Prostate gland (tissue), 2 donors: ENCODE measurements around the gene RIPOR2. TPM values are rescaled to one million over a fixed set of nuclear protein-coding genes. Genes with fewer than 3 reads are reported as not detected.

Experiments used
- DNase-seq: peaks from one replicate; pipeline ENCODE4 v3.0.0-alpha.2; 2019; ENCODE audit warnings: low spot score
- H3K27ac ChIP-seq, 2 donors: fragments of 200-600 bp; sonication (generic); 2 replicates each; pipeline ENCODE4 v1.5.1; 2017 to 2019
- H3K27me3 ChIP-seq: fragments of 200-600 bp; sonication (generic); replicated peaks from 2 replicates; pipeline ENCODE4 v1.5.1; 2019; ENCODE audit not compliant: insufficient read depth
- H3K36me3 ChIP-seq, 2 donors: fragments of 200-600 bp; sonication (generic); 1 replicate in 1 of 2; 2 replicates in 1 of 2; pipeline versions ENCODE4 v1.5.1 to v1.8.1; 2017 to 2019
- H3K4me1 ChIP-seq: fragments of 200-600 bp; sonication (generic); replicated peaks from 2 replicates; pipeline ENCODE4 v1.5.1; 2019
- H3K4me3 ChIP-seq, 2 donors: fragments of 200-600 bp; sonication (generic); 2 replicates each; pipeline ENCODE4 v1.5.1; 2017 to 2019
- H3K9me3 ChIP-seq: fragments of 200-600 bp; sonication (generic); 2 replicates; pipeline ENCODE4 v1.5.1; 2017
- POLR2A ChIP-seq: fragments of 450-650 bp; IDR thresholded peaks from one replicate; pipeline ENCODE4 v1.6.1; 2016; ENCODE audit warnings: antibody characterized with exemption, mild to moderate bottlenecking
- POLR2AphosphoS5 ChIP-seq: sonication (generic); formaldehyde crosslinking; IDR thresholded peaks from one replicate; pipeline ENCODE4 v1.6.1; 2017; ENCODE audit warnings: antibody characterized with exemption
- WGBS: methylation state at CpG from one replicate; pipeline ENCODE4 v1.1.5; 2018; 5-methylcytosine and 5-hydroxymethylcytosine counted together
- intact Hi-C: fragments of 100-400 bp; cut with DNase I; formaldehyde crosslinking; loops from one replicate; pipeline ENCODE4 v1.14.2; 2022
- total RNA-seq, 2 donors: library from RNA; depleted of rRNA; stranded (reverse); fragments of >200 nt; gene quantifications; one replicate each; pipeline ENCODE4 v1.1.0, GENCODE V29; 2016
- TF ChIP-seq, protein P1 (sequence below), 4 experiments: fragments of 200-600 bp in 2 of 4; fragments of 450-650 bp in 2 of 4; sonication (generic) in 2 of 4; IDR thresholded peaks; 1 replicate in 3 of 4; 2 replicates in 1 of 4; pipeline ENCODE4 v1.5.1; 2016 to 2019; ENCODE audit warnings: antibody characterized with exemption in 4 of 4, mild to moderate bottlenecking in 2 of 4, moderate library complexity in 2 of 4

The RIPOR2 gene
- total RNA-seq, 2 donors from 2014 or later: 16.1 to 23.7 TPM

DNA sequence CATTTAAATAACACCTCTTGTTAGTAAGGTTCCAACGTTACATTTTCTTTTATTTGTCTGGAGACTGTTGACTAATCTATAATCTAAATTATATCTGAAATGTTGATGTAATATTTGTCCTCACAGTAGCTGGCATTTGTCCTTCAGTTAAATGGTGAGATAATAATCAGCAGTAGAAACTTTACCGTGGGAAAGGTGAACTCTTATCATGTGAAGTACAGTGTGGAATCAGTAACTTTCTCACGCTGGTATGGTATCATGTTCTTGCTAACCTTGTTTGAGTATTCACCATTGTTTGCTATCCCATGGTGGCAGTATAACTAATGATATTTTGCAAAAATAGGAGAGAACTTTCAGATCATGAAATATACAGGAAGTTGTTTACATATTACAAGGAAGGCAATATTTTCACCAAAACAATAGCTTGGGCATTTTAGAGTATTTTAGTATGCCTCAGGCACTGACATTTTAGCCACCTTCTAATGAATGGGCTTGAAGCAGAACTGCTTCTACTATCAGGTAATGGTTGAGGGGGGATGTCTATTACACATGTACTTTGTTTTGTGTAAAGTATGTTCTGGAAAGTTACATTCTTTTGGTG, 156.2 kb downstream of the RIPOR2 start:
- Histone ChIP-seq H3K4me1 (no peaks in the 10 kb centered on the region), H3K36me3 (no peaks in the 10 kb centered on the region), H3K4me3 (no peak overlapping the region), H3K27me3 (no peaks in the 10 kb centered on the region), H3K27ac (peak overlapping the region; percentile 45), H3K9me3 (no peaks in the 10 kb centered on the region)
- intact Hi-C loops: no loop called here
- TF ChIP-seq POLR2AphosphoS5 (peak; percentile 76), POLR2A (no peak)
- TF ChIP-seq, protein P1, sequence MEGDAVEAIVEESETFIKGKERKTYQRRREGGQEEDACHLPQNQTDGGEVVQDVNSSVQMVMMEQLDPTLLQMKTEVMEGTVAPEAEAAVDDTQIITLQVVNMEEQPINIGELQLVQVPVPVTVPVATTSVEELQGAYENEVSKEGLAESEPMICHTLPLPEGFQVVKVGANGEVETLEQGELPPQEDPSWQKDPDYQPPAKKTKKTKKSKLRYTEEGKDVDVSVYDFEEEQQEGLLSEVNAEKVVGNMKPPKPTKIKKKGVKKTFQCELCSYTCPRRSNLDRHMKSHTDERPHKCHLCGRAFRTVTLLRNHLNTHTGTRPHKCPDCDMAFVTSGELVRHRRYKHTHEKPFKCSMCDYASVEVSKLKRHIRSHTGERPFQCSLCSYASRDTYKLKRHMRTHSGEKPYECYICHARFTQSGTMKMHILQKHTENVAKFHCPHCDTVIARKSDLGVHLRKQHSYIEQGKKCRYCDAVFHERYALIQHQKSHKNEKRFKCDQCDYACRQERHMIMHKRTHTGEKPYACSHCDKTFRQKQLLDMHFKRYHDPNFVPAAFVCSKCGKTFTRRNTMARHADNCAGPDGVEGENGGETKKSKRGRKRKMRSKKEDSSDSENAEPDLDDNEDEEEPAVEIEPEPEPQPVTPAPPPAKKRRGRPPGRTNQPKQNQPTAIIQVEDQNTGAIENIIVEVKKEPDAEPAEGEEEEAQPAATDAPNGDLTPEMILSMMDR (IDR thresholded peaks at IDR 0.05): peak in 1 of 4 experiments; percentile 5
- DNase-seq: peak; percentile 32
- 36% methylated on average over 3 of the region's 3 CpGs for WGBS

DNA sequence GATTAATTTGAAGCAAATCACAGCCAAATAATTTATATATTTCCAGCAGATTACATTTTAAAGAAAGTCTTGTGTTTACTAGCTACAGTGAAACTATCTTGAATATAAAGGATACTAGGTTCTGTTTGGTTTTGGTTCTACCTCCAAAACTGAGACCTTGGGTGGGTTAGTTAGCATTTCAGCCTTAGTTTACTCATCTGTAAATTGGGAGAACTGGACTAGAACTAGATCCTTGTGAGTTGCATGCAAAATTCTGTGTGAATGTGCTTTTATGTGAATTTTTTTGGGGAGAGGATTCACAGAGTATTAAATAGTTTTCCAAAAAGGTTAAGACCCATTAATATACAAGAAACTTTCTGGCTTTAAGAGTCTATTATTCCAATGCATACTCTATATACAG, 156.9 kb downstream of the RIPOR2 start:
- peak overlapping the region in 1 of 2 donors; percentile 45 for H3K27ac ChIP-seq
- H3K36me3 ChIP-seq: no peaks in the 10 kb centered on the region
- no peaks in the 10 kb centered on the region for H3K9me3 ChIP-seq
- peak overlapping the region in 1 of 2 donors; percentile 2 for H3K4me3 ChIP-seq
- intact Hi-C loops: no loop called here
- H3K4me1 ChIP-seq: no peaks in the 10 kb centered on the region
- no peaks in the 10 kb centered on the region for H3K27me3 ChIP-seq
- no peak for DNase-seq
- TF ChIP-seq, protein P1 (IDR thresholded peaks at IDR 0.05): no peak
- no peak for TF ChIP-seq POLR2AphosphoS5
- no peak for TF ChIP-seq POLR2A

DNA sequence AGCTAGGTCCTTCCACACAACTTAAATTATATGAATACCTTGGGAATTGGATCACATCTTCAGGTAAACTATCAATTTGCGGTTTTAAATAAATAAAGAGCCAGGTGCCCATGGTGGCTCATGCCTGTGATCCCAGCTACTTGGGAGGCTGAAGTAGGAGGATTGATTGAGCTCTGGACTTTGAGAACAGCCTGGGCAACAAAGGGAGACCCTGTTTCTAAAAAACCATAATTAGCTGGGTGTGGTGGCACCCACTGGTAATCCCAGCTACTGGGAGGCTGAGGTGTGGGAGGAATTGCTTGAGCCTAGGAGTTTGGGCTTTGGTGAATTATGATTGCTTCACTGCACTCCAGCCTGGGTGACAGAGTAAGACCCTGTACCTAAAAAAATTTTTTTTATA, 157.6 kb downstream of the RIPOR2 start:
- DNase-seq: no peak
- WGBS: 91% methylated on average over 1 of the region's 1 CpG
- Histone ChIP-seq H3K4me3 (peak overlapping the region in 1 of 2 donors; percentile 2), H3K4me1 (no peaks in the 10 kb centered on the region), H3K9me3 (no peaks in the 10 kb centered on the region), H3K27me3 (no peaks in the 10 kb centered on the region), H3K27ac (peak overlapping the region; percentile 37 to 99), H3K36me3 (no peaks in the 10 kb centered on the region)
- intact Hi-C loops: no loop called here
- no peak for TF ChIP-seq POLR2AphosphoS5

DNA sequence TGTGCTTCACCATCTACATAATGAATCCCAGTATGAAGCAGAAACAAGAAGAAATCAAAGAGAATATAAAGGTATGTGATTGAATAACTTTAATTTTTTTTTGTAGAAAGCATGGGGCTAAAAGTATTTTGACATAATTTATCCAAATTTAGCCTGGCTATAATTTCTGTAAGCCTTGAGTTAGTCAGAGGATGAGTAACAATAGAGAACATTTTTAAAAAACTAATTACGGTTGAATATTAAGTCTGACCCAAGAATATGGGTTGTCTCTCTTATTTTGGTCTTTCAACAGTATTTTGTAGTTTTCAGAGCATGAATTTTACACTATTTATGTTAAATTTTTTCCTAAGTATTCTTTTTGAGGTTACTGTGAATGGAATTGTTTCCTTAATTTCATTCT, 158.5 kb downstream of the RIPOR2 start:
- Histone ChIP-seq H3K27me3 (no peaks in the 10 kb centered on the region), H3K27ac (peak overlapping the region; percentile 99), H3K4me1 (no peaks in the 10 kb centered on the region), H3K9me3 (no peaks in the 10 kb centered on the region), H3K36me3 (no peaks in the 10 kb centered on the region), H3K4me3 (peak overlapping the region; percentile 94 to 99)
- TF ChIP-seq POLR2A (no peak), POLR2AphosphoS5 (no peak)
- TF ChIP-seq, protein P1 (IDR thresholded peaks at IDR 0.05): no peak
- DNase-seq: no peak
- 83% methylated on average over 1 of the region's 1 CpG for WGBS
- intact Hi-C loops: no loop called here

DNA sequence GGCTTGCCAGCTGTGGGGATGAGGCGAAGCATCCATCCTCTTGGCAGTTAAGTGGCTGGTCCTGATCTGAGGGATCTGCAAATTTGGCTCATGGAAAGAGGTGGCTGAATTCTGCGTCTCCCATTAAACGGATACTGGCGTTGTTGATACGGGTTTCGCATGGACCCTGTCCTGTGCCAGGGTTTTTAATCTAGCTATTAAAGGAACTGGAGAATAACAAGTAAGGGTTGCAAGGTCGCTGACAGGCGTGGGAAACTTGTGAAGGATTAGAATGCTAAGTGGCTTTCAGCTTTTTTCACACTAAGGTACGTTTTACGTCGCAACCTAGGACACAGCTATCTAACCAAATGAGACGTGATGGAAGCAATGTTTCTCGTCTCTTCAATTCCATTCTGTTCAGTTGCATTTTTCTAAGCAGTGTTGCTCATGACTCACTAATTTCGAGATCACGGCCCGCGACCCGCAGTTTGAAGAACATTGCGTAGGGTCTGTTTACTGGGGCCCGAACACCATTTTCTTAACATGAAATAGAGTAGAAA, 160.2 kb downstream of the RIPOR2 start:
- DNase-seq: no peak
- H3K27ac ChIP-seq: peak overlapping the region; percentile 99

More for the DNA sequence above, 160.2 kb downstream of the RIPOR2 start:
- H3K36me3 ChIP-seq: no peaks in the 10 kb centered on the region
- WGBS: 5% methylated on average over 20 of the region's 20 CpGs
- H3K27me3 ChIP-seq: no peaks in the 10 kb centered on the region
- H3K9me3 ChIP-seq: no peaks in the 10 kb centered on the region
- H3K4me3 ChIP-seq: peak overlapping the region; percentile 94 to 99
- intact Hi-C loops: no loop called here
- H3K4me1 ChIP-seq: no peaks in the 10 kb centered on the region
- TF ChIP-seq POLR2A (peak; percentile 76), POLR2AphosphoS5 (no peak)
